Tongue (tissue), 2 donors: ENCODE results near the gene SAPCD2. TPM values are rescaled to one million over a fixed set of nuclear protein-coding genes. Genes with fewer than 3 reads are reported as not detected.
A peak's percentile ranks its signal among the peaks of the same experiment; 100 is the strongest.

ENCODE experiments used
- DNase-seq: peaks from one replicate; pipeline ENCODE4 v3.0.0-alpha.2; 2015
- total RNA-seq: library from RNA; depleted of rRNA; stranded (reverse); fragments of >200 nt; gene quantifications from one replicate; pipeline ENCODE4 v1.2.3, GENCODE V29; 2014

SAPCD2 gene
- total RNA-seq, 1 donor from 2014 or later, result 5.6 TPM

DNA sequence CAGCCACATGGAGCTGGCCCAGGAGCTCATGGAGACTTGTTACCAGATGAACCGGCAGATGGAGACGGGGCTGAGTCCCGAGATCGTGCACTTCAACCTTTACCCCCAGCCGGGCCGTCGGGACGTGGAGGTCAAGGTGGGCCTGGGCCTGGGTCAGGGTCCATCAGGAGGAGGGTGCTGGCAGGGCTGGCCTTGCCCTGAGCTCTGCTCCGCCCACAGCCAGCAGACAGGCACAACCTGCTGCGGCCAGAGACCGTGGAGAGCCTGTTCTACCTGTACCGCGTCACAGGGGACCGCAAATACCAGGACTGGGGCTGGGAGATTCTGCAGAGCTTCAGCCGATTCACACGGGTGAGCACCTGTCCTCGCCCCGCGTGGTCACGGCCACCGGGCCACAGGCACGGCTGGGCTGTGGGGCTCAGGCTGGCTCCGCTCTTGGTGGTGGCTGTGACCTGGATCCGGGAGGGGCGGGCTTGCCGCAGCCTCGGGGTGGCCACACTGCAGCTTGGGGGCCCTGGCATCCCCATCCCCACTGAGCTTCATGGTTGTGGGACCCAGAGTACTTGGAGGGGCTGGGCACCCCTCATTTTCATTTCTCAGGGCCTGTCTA lies 37.1 kb upstream of the SAPCD2 start:
- no peak for DNase-seq

DNA sequence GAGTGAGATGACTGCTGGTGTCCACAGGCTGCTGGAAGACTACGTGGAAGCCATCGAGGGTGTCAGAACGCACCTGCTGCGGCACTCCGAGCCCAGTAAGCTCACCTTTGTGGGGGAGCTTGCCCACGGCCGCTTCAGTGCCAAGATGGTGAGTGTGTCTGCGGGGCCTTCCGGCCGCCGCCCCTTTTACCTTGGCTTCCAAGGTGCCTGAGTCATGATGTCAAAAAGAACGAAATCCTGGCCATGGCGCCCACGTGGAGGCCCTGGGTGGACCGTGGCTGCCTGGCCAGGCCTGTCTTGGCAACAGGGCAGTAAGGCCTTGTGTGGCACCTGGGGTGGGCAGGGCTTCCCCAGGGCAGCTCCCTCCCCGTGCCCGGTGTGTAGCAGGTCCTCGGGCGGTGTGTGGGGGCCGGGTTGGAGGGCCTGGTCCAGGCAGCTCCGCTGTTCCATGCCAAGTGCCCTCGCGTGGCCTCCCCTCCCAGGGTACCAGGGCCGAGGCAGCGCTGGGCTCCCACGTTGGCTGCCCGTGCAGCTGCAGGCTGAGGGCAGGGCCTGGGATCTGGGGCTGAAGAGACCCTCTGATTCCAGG lies 36.4 kb upstream of the SAPCD2 start:
- DNase-seq, result no peak

DNA sequence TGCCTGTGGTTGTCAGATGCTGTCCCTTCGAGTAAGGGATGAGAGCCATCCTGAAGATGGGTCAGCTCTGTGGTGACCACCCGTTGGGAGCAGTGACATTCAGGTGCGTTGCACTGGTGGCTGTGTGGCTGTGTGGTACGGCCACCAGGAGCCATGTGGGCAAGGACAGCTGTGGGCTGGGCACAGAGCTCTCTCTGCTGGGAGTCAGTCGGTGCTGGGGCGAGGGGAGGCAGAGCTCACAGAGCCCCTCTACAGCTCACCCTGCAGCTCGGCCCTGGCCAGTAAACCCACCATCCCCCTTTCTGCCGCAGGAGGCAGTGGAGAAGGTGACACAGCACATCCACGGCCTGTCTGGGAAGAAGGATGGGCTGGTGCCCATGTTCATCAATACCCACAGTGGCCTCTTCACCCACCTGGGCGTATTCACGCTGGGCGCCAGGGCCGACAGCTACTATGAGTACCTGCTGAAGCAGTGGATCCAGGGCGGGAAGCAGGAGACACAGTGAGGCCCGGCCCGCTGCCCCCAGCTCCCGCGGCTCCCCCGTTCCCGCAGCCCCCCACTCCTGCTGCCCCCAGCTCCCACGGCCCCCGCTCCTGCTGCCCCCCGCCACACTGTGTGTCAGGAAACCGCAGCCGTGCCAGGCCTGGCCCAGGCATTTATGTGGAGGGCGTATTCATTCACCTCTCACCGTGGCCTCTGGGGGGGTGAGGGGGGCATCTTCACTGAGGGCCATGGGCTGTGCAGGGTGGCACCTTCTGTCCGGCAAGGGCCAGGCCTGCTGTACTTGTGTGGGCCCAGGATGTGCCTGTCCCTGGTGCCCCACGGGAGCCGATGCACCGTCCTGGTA lies 35.7 kb upstream of the SAPCD2 start:
- no peak for DNase-seq

DNA sequence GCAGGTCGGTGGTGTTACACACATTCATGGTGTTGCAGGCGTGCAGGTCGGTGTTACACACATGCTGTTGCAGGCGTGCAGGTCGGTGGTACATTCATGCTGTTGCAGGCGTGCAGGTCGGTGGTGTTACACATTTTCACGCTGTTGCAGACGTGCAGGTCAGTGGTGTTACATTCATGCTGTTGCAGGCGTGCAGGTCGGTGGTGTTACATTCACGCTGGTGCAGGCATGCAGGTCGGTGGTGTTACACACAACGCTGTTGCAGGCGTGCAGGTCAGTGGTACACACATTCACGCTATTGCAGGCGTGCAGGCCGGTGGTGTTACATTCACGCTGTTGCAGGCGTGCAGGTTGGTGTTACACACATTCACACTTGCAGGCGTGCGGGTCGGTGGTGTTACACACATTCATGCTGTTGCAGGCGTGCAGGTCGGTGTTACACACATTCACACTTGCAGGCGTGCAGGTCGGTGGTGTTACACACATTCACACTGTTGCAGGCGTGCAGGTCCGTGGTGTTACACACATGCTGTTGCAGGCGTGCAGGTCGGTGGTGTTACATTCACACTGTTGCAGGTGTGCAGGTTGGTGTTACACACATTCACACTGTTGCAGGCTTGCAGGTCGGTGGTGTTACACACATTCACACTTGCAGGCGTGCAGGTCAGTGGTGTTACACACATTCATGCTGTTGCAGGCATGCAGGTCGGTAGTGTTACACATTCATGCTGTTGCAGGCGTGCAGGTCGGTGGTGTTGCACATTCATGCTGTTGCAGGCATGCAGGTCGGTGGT lies 33.0 kb upstream of the SAPCD2 start:
- no peak for DNase-seq

DNA sequence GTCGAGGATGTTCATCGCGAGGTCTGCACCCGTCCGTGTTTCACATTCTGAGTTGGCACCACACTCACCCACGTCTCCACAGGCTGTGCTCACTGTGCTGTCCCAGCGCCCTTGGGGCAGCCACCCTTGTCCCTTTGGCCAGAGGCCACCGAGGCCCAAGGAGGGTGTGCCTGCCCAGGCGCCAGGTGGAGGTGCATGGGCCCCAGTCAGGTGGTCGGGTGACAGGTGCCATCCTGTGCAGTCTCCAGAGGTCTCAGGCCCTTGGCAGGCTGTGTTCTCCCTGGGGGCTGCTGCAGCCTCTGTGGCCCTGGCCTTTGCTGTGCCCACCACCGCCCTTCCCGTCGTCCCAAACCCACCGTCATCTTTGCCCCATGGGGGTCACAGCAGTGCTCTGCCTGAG lies 28.9 kb upstream of the SAPCD2 start:
- no peak for DNase-seq

DNA sequence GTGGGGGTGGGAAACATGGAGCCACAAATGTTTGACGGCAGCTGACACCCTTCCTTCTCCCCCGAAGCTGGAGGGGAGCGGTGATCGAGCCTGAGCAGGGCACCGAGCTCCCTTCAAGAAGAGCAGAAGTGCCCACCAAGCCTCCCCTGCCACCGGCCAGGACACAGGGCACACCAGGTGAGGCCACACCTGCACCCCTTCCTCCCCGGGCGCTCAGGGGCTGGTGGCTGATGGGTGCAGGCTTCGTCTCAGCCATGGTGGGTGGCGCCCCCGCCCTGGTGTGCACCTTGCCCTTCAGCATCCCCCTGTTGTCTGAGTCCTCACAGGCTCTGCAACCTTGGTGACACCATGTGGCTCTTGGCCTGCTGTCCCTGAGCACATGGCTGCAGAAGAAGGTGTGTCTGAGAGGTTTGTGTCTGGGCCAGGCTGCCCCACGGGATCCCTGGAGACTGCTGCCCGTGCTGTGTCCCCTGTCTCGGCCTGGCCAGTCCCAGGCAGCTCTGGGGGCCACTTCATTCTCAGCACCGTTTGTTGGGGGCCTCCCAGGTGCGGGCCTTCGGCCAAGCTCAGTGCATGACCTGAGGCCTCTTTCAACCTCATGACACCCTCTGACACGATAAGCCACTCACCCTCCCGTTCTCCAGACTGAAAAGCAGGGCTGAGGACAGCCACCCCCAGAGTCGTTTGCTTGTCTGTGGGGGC lies 27.6 kb upstream of the SAPCD2 start:
- DNase-seq, result no peak

DNA sequence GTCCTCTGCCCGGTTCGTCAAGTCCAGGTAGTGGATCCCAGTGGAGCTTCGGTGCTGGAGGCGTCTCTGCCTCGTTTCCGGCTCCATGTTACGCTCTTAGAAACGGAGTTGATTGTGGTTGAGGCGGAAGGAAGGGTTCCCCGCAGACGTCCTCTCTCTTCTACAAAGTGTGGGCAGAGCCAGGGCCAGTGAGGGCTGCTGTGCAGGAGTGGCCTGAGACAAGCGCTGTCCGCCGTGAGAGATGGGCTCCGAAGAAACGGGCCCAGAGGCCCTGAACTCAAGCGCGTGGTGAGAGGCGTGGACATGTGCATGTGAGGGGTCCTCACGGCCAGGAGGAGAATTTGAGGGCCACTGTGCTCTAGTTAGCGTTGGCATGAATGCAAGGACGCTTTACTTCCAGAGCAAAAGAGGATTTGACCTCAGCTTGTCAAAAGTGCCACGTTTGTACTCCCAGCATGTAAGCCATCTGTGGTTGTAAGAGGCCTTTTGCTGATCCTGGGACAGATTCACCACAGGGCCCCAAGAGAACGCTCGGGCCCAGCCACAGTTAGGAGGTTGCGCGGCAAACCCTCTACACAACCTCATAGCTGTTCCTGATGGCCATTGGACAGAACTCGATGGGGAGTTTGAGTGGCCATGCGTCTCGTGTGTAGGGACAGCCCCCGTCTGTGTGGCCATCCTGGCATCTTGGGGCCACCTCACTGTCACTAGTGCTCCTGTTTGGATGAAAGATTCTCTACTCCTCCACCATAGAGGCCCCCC lies 26.6 kb upstream of the SAPCD2 start:
- no peak for DNase-seq

DNA sequence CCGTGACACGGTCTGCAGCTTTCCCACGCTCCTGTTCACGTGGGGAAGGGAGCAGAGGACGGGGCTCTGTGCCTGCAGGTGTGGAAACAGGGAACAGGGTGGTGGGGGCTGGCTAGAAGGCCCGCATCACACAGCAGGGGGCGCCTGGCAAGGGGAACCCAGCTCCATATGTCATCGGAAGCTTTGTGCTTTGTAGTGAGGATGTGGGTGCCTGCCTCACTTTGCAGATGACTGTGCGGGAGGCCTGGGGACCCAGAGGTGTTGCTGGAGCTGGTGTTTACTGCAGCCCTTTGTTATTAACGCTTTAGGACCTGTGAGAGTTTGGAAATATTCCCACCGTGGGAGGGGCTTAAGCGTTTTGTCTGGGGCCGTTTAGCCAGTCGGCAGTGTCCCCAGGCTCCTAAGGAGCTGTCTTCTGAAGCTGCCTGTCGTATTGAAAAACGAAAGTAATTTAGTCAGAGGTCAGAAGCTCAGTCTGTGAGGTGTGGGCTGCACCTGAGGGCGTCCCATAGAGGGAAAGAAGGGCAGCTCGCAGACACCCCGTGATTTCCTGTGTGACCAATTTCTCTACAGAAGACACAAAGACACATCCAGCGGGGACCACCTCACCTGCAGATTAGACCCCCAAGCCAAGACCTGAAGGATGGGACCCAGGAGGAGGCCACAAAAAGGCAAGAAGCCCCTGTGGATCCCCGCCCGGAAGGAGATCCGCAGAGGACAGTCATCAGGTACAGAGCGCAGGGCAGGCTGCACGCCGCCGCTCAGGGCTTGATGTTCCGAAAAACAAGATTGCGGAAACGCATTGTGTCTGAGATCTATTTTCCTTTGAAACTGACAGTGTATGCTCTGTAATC lies 25.5 kb upstream of the SAPCD2 start:
- DNase-seq, result no peak

DNA sequence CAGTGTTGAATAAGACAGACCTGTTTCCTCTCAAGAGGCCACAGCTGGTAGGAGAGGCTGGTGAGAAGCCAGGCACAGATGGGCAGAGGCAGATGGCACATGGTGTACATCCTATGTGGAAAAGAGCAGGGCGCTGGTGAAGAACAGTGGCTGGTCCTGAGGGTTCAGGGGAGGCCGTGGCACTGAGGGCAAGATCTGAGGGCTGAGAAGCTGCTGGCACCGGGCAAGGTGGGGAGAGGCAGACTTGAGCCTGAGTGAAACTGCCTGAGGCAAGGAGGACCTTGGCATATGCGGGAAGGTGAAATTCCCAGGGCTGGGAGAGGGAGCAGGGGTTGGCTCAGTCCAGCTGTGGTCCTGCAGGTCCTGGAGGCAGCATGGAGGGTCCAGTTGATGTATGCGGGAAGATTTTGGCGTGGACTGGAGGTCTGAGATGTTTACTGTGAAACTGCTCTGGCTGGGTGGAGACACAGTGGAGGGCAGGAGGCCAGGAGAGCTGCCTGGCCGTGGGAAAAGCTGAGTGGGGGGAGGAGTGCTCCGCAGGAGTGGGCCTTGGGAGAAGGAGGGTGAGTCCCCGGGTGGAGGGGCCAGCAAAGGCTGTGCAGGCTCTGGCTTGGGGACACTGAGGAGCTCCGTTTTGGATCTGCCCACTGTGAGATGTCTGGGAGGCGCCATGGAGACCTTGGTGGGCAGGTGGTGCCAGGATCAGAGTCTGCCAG lies 19.0 kb upstream of the SAPCD2 start:
- DNase-seq, result no peak

DNA sequence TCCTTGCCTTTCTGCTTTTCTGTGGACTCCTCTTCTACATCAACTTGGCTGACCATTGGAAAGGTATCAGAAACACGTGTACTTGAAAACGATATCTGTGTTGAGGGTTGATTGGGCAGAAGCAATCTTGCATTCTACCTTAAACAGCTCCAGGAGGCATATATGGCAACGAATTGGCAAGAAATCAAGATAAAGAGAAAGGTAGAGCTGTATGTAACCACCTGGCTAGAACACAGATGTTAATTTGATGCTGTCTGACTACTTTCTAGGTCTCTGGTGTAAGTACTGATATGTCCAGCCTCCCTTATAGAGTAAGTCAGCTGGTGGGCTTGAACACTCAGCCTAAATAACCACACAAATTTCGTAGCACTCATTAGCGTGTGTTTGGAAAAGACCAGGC lies 17.8 kb upstream of the SAPCD2 start:
- no peak for DNase-seq

DNA sequence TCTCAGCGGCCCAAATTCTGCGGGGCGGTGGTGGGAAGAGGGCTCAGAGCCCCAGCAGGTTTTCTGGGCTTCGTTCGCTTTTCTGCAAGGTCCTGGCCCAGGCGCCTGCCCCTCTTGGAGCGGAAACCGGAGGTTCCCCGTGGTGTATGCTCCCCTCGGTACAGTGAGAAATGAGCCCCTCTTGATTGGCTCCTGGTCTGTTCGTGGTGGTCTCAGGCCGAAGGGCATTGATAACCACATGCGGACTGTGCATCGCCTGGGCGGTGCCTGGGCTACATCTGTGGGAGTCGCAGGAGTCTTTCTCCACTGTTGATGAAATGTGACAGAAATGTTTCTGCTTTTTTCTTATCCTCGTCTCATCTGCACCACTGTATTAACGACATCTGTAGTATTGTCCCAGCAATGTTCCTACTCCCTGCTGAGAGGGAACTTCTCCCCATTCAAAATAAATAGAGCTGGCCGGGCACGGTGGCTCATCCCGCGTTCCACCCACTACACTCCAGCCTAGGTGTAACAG lies 17.1 kb upstream of the SAPCD2 start:
- no peak for DNase-seq

DNA sequence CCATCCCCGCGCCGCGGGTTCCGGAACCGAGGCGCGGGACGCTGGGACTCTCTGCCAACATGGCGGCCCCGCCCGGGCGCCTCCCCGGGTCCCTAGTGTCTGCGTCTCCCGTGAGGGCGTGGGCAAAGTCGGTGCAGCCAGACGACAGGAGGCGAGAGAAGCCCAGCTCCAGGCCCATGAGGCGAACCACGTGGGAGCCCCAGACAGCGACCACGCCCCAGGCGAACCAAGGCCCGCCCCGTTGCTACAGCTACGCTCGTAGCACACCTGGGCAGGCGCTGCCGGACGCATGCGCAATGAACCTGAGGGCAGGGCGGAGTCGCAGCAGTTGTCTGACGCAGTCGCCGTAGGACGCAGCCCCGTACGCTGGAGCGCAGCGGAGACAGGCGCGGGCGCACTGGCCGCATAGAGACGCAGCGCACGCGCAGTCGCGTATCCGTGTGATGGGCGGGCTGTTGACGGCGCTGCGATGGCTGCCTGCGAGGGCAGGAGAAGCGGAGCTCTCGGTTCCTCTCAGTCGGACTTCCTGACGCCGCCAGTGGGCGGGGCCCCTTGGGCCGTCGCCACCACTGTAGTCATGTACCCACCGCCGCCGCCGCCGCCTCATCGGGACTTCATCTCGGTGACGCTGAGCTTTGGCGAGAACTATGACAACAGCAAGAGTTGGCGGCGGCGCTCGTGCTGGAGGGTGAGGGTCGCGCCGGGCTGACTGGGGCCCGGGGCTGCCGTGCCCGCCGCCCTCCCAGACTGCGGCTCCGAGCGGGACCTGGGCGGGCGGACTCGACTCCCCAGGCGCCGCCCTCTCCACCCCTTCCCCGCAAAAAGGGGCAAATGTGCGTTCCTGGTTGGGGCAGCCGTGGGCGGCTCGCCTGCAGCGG lies 16.4 kb upstream of the SAPCD2 start, which contains the start of gene MAN1B1:
TSS of gene MAN1B1 (plus strand) at position 455 of the 878 bp plus-strand sequence. CDS start at position 470, 15 bp downstream.
- peak; percentile 99 for DNase-seq

DNA sequence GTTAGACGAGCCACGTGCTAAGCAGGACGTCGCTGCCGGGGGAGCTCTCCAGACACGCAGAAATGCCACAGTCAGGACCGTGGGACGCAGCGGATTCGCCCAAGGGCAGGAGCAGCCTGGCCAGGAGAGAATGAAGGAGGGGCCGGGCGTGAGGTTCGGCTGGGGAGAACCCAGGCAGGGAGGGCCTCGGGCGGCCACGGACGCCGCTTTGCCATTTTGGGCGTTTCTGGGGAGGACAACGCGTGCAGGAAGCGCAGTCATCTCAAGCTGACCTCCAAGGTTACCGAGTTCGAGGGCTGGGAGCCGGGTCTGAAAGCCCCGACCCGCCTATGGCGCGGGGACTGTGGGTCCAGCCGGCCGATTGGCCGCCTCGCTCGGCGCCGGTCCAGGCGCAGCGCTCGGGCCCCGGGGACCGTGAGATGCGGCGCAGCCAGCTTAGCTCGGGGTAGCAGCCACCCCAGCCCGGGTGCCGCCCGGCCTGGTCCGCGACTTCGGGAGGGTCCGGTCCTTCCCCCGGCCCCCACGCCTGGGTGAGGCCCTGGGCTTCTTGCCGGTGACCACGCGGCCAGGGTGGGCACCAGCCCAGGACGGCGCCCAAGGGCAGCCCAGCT lies 15.7 kb upstream of the SAPCD2 start:
- DNase-seq, result peak; percentile 26

DNA sequence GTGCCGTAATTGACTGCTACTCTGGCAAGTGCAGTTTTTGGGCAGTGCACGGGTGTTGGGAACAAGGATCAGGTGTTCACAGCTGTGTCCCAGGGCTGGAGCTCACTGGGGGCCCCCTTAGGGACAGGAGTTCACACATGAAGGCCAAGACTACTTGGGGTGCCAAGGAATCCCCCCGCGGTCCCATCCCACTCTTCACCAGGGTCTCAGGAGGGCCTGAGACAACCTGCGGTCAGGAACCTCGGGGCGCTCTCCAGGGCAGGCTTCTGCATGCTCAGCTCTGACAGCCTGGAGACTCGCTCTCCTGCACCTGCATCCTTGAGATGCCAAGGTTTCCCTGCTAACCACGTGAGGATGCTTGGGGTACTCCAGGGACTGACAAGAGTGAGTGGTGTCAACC lies 14.2 kb upstream of the SAPCD2 start:
- no peak for DNase-seq

DNA sequence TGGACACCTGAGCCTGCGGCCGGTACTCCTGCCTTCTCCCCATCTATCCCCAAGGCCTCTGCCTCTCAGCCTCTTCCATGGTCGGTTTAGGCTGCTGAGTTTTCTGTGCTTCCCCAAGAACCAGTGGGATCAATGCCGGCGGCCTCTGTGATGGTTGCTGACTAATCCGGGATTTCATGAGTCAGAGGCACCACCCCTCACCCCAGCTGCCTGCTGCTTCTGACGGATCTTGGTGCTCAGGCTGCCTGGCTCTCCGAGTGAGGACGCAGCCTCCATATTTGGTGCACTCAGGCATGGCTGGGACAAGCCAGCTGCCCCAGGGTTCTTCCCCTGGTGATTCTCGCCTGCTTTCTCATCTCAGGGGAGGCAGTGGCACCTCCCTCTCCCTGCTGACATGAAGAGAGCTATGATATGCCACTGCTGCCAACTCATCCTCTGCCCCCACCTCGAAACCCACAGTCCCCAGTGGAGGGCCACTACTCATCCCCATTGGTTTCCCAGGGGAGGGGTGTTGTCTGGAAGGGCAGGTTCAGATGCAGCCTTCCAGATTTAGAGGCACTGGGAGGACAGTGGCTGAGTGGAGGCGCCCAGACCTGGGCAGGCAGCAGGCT lies 13.1 kb upstream of the SAPCD2 start:
- peak; percentile 71 for DNase-seq

DNA sequence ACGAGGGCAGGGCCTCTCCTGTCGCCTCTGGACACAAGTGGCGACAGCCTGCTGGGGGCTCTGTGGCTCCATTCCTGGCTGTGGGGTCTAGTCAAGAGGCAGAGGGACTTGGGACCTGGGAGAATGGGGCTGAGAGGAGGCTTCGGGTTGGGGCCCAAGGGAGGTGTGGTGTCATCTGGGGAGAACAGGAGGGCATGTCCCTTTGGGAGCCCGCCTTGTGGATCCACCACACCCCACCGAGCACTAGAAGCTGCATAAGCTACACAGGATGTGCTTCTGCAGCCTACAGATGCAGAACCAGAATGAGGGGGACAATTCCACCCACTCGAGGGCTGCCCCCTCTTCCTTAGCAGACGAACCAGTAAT lies 12.6 kb upstream of the SAPCD2 start:
- no peak for DNase-seq

DNA sequence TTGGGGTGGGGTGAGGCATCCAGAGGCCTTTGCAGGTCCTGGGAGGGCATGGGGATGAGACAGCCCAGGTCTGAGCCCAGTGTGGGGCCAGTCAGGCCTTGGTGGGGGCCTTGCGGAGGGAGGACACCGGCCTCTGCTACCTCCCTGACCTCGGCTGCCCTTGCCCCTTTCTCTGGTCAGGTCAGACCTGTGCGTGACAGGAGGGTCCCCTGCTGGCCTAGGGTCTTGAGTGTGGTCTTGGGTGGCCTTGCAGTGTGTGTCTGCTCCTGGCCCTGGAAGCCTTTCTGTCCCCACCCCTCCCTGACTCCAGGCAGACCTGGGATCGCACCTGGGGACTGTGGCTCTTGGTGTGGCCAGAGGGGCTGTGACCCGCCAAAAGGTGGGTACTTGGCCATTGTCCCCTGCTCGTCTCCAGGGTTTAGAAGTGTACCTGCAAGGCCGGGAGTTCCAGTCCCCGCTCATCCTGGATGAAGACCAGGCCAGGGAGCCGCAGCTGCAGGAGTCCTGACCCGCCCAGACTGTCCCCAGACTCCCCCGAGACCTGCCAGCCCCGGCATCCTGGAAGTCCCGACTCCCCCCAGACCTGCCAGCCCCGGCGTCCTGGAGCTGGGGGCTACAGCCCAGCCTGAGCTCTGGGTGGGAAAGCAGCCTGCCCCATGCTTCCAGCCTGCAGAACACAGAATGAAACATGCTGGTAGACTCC lies 12.0 kb upstream of the SAPCD2 start:
- no peak for DNase-seq
